HG03342 (cell line): ENCODE results near the gene ZNF555.

Experiments
- ATAC-seq: cut with Tn5 transposase; IDR thresholded peaks from one replicate; pipeline ENCODE4 v1.9.1; 2021; ENCODE audit warnings: mild to moderate bottlenecking, moderate library complexity; ENCODE audit not compliant: unreplicated experiment

The ZNF555 gene

GRCh38 chr19:2822846-2823245 lies 18.4 kb upstream of the ZNF555 start:
- ATAC-seq, result no peak

- no peak for ATAC-seq
These were observed 17.6 kb upstream of the ZNF555 start for GRCh38 chr19:2823646-2824045.

GRCh38 chr19:2824129-2824528 lies 17.1 kb upstream of the ZNF555 start:
- no peak for ATAC-seq

- ATAC-seq, result no peak
These were observed 14.3 kb upstream of the ZNF555 start for GRCh38 chr19:2827022-2827421.

- no peak for ATAC-seq
These were observed 13.3 kb upstream of the ZNF555 start for GRCh38 chr19:2827840-2828489.

GRCh38 chr19:2834294-2834871 lies 6.9 kb upstream of the ZNF555 start:
- ATAC-seq, result no peak

GRCh38 chr19:2837430-2837829 lies 3.8 kb upstream of the ZNF555 start:
- ATAC-seq, result no peak

GRCh38 chr19:2841855-2842574 lies 740 bp downstream of the ZNF555 start:
- ATAC-seq, result no peak

- no peak for ATAC-seq
These were observed 3.8 kb downstream of the ZNF555 start for GRCh38 chr19:2845107-2845506.

- no peak for ATAC-seq
These were observed 5.1 kb downstream of the ZNF555 start for GRCh38 chr19:2846180-2846894.

GRCh38 chr19:2847507-2847906 lies 6.2 kb downstream of the ZNF555 start:
- no peak for ATAC-seq

GRCh38 chr19:2848616-2849015 lies 7.3 kb downstream of the ZNF555 start:
- no peak for ATAC-seq

GRCh38 chr19:2850256-2850925 lies 9.1 kb downstream of the ZNF555 start:
- ATAC-seq, result no peak

- ATAC-seq, result no peak
These were observed 11.3 kb downstream of the ZNF555 start for GRCh38 chr19:2852598-2852997.

- no peak for ATAC-seq
These were observed 11.8 kb downstream of the ZNF555 start for GRCh38 chr19:2853015-2853606.

GRCh38 chr19:2854849-2855248 lies 13.6 kb downstream of the ZNF555 start:
- no peak for ATAC-seq

- ATAC-seq, result no peak
These were observed 15.3 kb downstream of the ZNF555 start for GRCh38 chr19:2856457-2857050.

- ATAC-seq, result no peak
These were observed 17.6 kb downstream of the ZNF555 start for GRCh38 chr19:2858864-2859263.

- ATAC-seq, result no peak
These were observed 22.5 kb downstream of the ZNF555 start for GRCh38 chr19:2863816-2864215.

- ATAC-seq, result no peak
These were observed 24.2 kb downstream of the ZNF555 start for GRCh38 chr19:2865334-2866100.
